Fibroblast of lung (primary cell): ENCODE measurements around the gene PLS3. TPM values are rescaled to one million over a fixed set of nuclear protein-coding genes. Genes with fewer than 3 reads are reported as not detected.

ENCODE experiments used
- DNase-seq, 2 donors: peaks; one replicate each; pipeline versions ENCODE4 v3.0.0 to v3.0.0-alpha.2; 2010; ENCODE audit warnings: low read depth in 2 of 2
- H2AFZ ChIP-seq: 2 replicates; pipeline ENCODE4 v1.5.1; 2012; ENCODE audit warnings: low read length, control low read depth, inconsistent platforms
- H3K27ac ChIP-seq: 2 replicates; pipeline ENCODE4 v1.5.1; 2011; ENCODE audit warnings: low read length, control low read depth; ENCODE audit not compliant: insufficient read depth
- H3K27me3 ChIP-seq: 2 replicates; pipeline ENCODE4 v1.5.1; 2011; ENCODE audit warnings: mild to moderate bottlenecking, low read length; ENCODE audit not compliant: control insufficient read depth, insufficient read depth
- H3K36me3 ChIP-seq: 2 replicates; pipeline ENCODE4 v1.5.1; 2011; ENCODE audit warnings: low read length; ENCODE audit not compliant: control insufficient read depth, insufficient read depth
- H3K4me1 ChIP-seq: 2 replicates; pipeline ENCODE4 v1.5.1; 2011; ENCODE audit warnings: low read length; ENCODE audit not compliant: control insufficient read depth, insufficient read depth; ENCODE audit errors: extremely low read depth
- H3K4me2 ChIP-seq: 2 replicates; pipeline ENCODE4 v1.5.1; 2011; ENCODE audit warnings: low read length, control low read depth; ENCODE audit not compliant: insufficient read depth; ENCODE audit errors: extremely low read depth
- H3K4me3 ChIP-seq, 4 experiments: fragments of 200-600 bp in 1 of 4; sonication (generic) in 1 of 4; replicated peaks in 1 of 4; 2 replicates each; pipeline ENCODE4 v1.5.1; 2011 to 2016; ENCODE audit warnings: low read length in 4 of 4, low read depth in 3 of 4, mild to moderate bottlenecking in 3 of 4, control low read depth in 2 of 4, inconsistent platforms in 1 of 4, mixed read lengths in 1 of 4; ENCODE audit not compliant: insufficient read depth in 1 of 4; ENCODE audit errors: control extremely low read depth in 1 of 4
- H3K79me2 ChIP-seq: 2 replicates; pipeline ENCODE4 v1.5.1; 2012; ENCODE audit warnings: mild to moderate bottlenecking, low read length, inconsistent platforms; ENCODE audit not compliant: control insufficient read depth, insufficient read depth
- H3K9ac ChIP-seq: 2 replicates; pipeline ENCODE4 v1.5.1; 2011; ENCODE audit warnings: mild to moderate bottlenecking, low read length, control low read depth; ENCODE audit not compliant: insufficient read depth
- H3K9me3 ChIP-seq: 2 replicates; pipeline ENCODE4 v1.5.1; 2012; ENCODE audit warnings: low read depth, low read length; ENCODE audit not compliant: control insufficient read depth, insufficient read depth
- H4K20me1 ChIP-seq: 2 replicates; pipeline ENCODE4 v1.5.1; 2011; ENCODE audit warnings: low read length; ENCODE audit not compliant: control insufficient read depth, insufficient read depth; ENCODE audit errors: extremely low read depth
- EZH2 ChIP-seq: IDR thresholded peaks from 2 replicates; pipeline ENCODE4 v1.5.1; 2012; ENCODE audit warnings: low read length, control low read depth, mild to moderate bottlenecking; ENCODE audit errors: missing control alignments
- polyA plus RNA-seq, 2 donors: library from polyadenylated mRNA; depleted of rRNA in 1 of 2; stranded (reverse) in 1 of 2; unstranded in 1 of 2; fragments of >200 nt; gene quantifications; 2 replicates each; pipeline ENCODE4 v1.2.1, GENCODE V29; 2011 to 2012; ENCODE audit warnings: missing spikeins in 1 of 2
- total RNA-seq: library from RNA; depleted of rRNA; stranded (reverse); fragments of >200 nt; gene quantifications from 2 replicates; pipeline ENCODE4 v1.2.1, GENCODE V29; 2014
- TF ChIP-seq, protein P1 (sequence below), 2 donors: IDR thresholded peaks in 1 of 2; conservative IDR thresholded peaks in 1 of 2; 1 replicate in 1 of 2; 2 replicates in 1 of 2; pipeline ENCODE4 v1.5.1; 2011 to 2012; ENCODE audit warnings: low read length in 2 of 2, control low read depth in 1 of 2, inconsistent platforms in 1 of 2, low read depth in 1 of 2, mild to moderate bottlenecking in 1 of 2

PLS3 gene
- total and polyA plus RNA-seq, 2 donors (not counting 1 experiment from before 2014, with no cell fraction given): 223 to 262 TPM

DNA sequence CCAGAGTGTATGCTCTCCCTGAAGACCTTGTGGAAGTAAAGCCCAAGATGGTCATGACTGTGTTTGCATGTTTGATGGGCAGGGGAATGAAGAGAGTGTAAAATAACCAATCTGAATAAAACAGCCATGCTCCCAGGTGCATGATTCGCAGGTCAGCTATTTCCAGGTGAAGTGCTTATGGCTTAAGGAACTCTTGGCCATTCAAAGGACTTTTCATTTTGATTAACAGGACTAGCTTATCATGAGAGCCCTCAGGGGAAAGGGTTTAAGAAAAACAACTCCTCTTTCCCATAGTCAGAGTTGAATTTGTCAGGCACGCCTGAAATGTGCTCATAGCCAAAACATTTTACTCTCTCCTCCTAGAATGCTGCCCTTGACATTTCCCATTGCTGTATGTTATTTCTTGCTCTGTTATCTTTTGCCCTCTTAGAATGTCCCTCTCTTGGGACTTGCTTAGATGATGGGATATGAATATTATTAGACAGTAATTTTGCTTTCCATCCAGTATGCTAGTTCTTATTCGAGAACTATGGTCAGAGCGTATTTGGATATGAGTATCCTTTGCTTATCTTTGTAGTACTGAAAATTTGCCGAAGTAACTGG, 88.6 kb downstream of the PLS3 start:
- Histone ChIP-seq H4K20me1 (no peaks in the 10 kb centered on the region), H3K36me3 (peaks cover 1% of the 10 kb centered on the region), H3K79me2 (no peaks in the 10 kb centered on the region), H3K27me3 (no peaks in the 10 kb centered on the region), H3K4me2 (no peak overlapping the region), H2AFZ (no peak overlapping the region), H3K9me3 (no peaks in the 10 kb centered on the region), H3K9ac (no peak overlapping the region), H3K4me3 (no peak overlapping the region), H3K4me1 (no peaks in the 10 kb centered on the region), H3K27ac (no peak overlapping the region)
- DNase-seq: peak in 1 of 2 donors; percentile 9
- TF ChIP-seq EZH2: no peak
- TF ChIP-seq, protein P1, sequence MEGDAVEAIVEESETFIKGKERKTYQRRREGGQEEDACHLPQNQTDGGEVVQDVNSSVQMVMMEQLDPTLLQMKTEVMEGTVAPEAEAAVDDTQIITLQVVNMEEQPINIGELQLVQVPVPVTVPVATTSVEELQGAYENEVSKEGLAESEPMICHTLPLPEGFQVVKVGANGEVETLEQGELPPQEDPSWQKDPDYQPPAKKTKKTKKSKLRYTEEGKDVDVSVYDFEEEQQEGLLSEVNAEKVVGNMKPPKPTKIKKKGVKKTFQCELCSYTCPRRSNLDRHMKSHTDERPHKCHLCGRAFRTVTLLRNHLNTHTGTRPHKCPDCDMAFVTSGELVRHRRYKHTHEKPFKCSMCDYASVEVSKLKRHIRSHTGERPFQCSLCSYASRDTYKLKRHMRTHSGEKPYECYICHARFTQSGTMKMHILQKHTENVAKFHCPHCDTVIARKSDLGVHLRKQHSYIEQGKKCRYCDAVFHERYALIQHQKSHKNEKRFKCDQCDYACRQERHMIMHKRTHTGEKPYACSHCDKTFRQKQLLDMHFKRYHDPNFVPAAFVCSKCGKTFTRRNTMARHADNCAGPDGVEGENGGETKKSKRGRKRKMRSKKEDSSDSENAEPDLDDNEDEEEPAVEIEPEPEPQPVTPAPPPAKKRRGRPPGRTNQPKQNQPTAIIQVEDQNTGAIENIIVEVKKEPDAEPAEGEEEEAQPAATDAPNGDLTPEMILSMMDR (conservative IDR thresholded peaks at IDR 0.05 in 1 of 2, IDR thresholded peaks at IDR 0.05 in 1 of 2; ENCODE audit: low read depth in 1 of 2, low read length in 2 of 2): no peak

DNA sequence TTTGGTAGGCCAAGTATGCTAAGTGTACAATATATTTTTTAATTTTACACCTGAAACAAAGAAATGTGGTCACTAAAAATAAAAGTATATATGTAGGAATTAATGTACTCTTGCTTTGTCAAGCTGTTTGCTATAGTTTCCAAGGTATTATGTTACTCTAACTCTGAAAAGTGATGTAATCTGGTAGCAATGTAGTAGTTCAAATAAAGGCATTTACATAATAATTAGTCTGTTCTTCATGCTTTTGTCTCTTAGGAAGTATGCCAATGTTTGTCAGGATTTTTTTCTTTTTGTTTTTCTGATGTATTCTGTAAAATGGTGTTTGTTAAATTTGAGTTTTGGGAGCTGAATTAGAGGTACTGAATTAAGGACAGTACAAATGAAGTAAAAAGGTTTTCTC, 89.5 kb downstream of the PLS3 start:
- H3K4me2 ChIP-seq: no peak overlapping the region
- no peaks in the 10 kb centered on the region for H3K79me2 ChIP-seq
- H3K4me3 ChIP-seq: no peak overlapping the region
- no peaks in the 10 kb centered on the region for H4K20me1 ChIP-seq
- peak; percentile 40 to 63 for DNase-seq
- H3K4me1 ChIP-seq: no peaks in the 10 kb centered on the region
- TF ChIP-seq, protein P1 (conservative IDR thresholded peaks at IDR 0.05 in 1 of 2, IDR thresholded peaks at IDR 0.05 in 1 of 2; ENCODE audit: low read depth in 1 of 2, low read length in 2 of 2): no peak
- no peak for TF ChIP-seq EZH2
- H3K9ac ChIP-seq: no peak overlapping the region
- H3K9me3 ChIP-seq: no peaks in the 10 kb centered on the region
- H2AFZ ChIP-seq: no peak overlapping the region
- H3K27ac ChIP-seq: no peak overlapping the region
- peaks cover 4% of the 10 kb centered on the region for H3K36me3 ChIP-seq
- H3K27me3 ChIP-seq: no peaks in the 10 kb centered on the region

DNA sequence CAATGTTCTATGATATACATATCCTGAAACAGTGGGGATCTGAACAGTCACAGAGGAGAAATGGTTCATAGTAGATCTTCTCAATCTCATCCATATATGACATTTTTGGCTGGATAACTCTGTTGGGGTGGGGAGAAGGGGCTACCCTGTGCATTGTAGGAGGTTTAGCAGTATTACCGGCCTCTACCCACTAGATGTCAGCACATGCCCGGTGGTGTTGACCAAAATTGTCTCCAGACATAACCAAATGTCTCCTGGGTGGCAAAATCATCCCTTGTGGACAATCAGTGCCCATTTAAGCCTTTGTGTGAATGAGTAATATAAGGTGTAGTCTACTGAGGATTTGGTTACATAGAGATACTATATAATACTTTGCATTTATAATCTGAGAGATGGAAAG, 89.9 kb downstream of the PLS3 start:
- H3K27me3 ChIP-seq: no peaks in the 10 kb centered on the region
- TF ChIP-seq, protein P1 (conservative IDR thresholded peaks at IDR 0.05 in 1 of 2, IDR thresholded peaks at IDR 0.05 in 1 of 2; ENCODE audit: low read depth in 1 of 2, low read length in 2 of 2): peak; percentile 62 to 72
- TF ChIP-seq EZH2: no peak
- no peak overlapping the region for H3K9ac ChIP-seq
- no peak overlapping the region for H3K4me2 ChIP-seq
- H3K4me1 ChIP-seq: no peaks in the 10 kb centered on the region
- H3K4me3 ChIP-seq: no peak overlapping the region
- H3K36me3 ChIP-seq: peaks cover 4% of the 10 kb centered on the region
- peak; percentile 41 to 56 for DNase-seq
- no peaks in the 10 kb centered on the region for H3K79me2 ChIP-seq
- H3K27ac ChIP-seq: no peak overlapping the region
- H3K9me3 ChIP-seq: no peaks in the 10 kb centered on the region
- H2AFZ ChIP-seq: no peak overlapping the region
- no peaks in the 10 kb centered on the region for H4K20me1 ChIP-seq
